ENCODE data around the gene PNMA8A. TPM values are rescaled to one million over a fixed set of nuclear protein-coding genes. Genes with fewer than 3 reads are reported as not detected.

Gene PNMA8A
- total and polyA plus RNA-seq, 2 of the 13 experiments (the other 11 are each of a cell fraction or from before 2014, with no cell fraction given): 0.13 to 0.51 TPM

DNA sequence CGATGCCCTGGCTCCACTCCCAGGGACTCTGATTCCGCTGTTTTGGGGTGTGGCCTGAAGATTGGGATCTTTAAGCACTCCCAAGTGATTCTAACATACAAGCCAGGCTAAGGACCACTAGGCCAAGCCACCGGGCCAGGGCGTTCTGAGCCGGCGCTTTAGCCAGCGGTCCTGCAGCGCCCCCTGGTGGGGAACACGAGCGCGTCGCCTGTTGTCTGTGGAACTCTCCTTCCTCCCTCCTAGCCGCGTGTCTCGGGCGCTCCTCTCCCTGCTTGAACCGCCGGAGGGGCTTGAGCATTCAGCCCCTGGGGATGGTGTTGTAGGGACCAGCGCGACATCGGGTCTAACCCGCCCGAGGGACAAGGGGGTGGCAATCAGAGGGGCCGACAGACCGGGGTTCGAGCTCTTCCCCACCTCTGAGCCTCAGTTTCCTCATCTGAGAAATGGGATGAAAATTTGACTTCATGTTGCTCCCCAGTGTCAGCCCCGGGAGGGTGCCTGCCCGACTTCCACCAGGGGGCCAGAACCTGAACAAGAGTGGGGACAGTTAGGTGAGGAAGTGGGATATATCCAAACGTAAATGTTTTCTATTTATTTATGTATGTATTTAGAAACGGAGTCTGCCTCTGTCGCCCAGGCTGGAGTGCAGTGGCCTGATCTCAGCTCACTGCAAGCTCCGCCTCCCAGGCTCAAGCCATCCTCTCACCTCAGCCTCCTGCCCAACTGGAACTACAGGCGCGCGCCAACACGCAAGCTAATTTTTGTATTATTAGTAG, 42.3 kb upstream of the PNMA8A start (continued):
- TF ChIP-seq, protein P1, sequence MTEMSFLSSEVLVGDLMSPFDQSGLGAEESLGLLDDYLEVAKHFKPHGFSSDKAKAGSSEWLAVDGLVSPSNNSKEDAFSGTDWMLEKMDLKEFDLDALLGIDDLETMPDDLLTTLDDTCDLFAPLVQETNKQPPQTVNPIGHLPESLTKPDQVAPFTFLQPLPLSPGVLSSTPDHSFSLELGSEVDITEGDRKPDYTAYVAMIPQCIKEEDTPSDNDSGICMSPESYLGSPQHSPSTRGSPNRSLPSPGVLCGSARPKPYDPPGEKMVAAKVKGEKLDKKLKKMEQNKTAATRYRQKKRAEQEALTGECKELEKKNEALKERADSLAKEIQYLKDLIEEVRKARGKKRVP (CRISPR knock-in tag; IDR thresholded peaks at IDR 0.05): no peak
- TF ChIP-seq, protein P2, sequence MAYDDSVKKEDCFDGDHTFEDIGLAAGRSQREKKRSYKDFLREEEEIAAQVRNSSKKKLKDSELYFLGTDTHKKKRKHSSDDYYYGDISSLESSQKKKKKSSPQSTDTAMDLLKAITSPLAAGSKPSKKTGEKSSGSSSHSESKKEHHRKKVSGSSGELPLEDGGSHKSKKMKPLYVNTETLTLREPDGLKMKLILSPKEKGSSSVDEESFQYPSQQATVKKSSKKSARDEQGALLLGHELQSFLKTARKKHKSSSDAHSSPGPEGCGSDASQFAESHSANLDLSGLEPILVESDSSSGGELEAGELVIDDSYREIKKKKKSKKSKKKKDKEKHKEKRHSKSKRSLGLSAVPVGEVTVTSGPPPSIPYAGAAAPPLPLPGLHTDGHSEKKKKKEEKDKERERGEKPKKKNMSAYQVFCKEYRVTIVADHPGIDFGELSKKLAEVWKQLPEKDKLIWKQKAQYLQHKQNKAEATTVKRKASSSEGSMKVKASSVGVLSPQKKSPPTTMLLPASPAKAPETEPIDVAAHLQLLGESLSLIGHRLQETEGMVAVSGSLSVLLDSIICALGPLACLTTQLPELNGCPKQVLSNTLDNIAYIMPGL (CRISPR knock-in tag; IDR thresholded peaks at IDR 0.05; ENCODE audit: borderline replicate concordance in 1 of 2, low read depth in 1 of 2): 0 out of 4 replicates have a peak, but pooled peaks have one; percentile 46 to 54
- TF ChIP-seq ZNF230 (CRISPR knock-in tag; IDR thresholded peaks at IDR 0.05): 0 out of 2 replicates have a peak, but pooled peaks have one; percentile 32
- TF ChIP-seq GTF2F1 (IDR thresholded peaks at IDR 0.05; ENCODE audit: low read length): no peak
- no peak for TF ChIP-seq RARA (CRISPR knock-in tag; IDR thresholded peaks at IDR 0.05)
- no peak for TF ChIP-seq ZNF564 (CRISPR knock-in tag; IDR thresholded peaks at IDR 0.05)
- peak; percentile 54 for TF ChIP-seq YY1 (IDR thresholded peaks at IDR 0.05; ENCODE audit: insufficient read depth, insufficient replicate concordance, low read depth, low read length)
- no peak for TF ChIP-seq KLF11 (CRISPR knock-in tag; IDR thresholded peaks at IDR 0.05)
- TF ChIP-seq, protein P3, sequence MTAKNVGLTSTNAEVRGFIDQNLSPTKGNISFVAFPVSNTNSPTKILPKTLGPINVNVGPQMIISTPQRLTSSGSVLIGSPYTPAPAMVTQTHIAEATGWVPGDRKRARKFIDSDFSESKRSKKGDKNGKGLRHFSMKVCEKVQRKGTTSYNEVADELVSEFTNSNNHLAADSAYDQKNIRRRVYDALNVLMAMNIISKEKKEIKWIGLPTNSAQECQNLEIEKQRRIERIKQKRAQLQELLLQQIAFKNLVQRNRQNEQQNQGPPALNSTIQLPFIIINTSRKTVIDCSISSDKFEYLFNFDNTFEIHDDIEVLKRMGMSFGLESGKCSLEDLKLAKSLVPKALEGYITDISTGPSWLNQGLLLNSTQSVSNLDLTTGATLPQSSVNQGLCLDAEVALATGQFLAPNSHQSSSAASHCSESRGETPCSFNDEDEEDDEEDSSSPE (CRISPR knock-in tag; IDR thresholded peaks at IDR 0.05): no peak
- peak; percentile 51; the same call in 1 of the 2 replicates for TF ChIP-seq ZSCAN21 (CRISPR knock-in tag; IDR thresholded peaks at IDR 0.05; ENCODE audit: borderline replicate concordance)
- TF ChIP-seq, protein P4, sequence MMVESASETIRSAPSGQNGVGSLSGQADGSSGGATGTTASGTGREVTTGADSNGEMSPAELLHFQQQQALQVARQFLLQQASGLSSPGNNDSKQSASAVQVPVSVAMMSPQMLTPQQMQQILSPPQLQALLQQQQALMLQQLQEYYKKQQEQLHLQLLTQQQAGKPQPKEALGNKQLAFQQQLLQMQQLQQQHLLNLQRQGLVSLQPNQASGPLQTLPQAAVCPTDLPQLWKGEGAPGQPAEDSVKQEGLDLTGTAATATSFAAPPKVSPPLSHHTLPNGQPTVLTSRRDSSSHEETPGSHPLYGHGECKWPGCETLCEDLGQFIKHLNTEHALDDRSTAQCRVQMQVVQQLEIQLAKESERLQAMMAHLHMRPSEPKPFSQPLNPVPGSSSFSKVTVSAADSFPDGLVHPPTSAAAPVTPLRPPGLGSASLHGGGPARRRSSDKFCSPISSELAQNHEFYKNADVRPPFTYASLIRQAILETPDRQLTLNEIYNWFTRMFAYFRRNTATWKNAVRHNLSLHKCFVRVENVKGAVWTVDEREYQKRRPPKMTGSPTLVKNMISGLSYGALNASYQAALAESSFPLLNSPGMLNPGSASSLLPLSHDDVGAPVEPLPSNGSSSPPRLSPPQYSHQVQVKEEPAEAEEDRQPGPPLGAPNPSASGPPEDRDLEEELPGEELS (CRISPR knock-in tag; IDR thresholded peaks at IDR 0.05): no peak
- no peak for TF ChIP-seq ZNF296 (CRISPR knock-in tag; conservative IDR thresholded peaks at IDR 0.05)
- TF ChIP-seq ZNF83 (CRISPR knock-in tag; IDR thresholded peaks at IDR 0.05; ENCODE audit: borderline replicate concordance): no peak
- peak; percentile 30 for TF ChIP-seq XRCC5 (optimal IDR thresholded peaks at IDR 0.05; ENCODE audit: low read length)
- peak; percentile 53; the same call in 1 of the 2 replicates for TF ChIP-seq ZFX (CRISPR knock-in tag; IDR thresholded peaks at IDR 0.05; ENCODE audit: low read depth)
- no peak for TF ChIP-seq TGIF2 (CRISPR knock-in tag; IDR thresholded peaks at IDR 0.05)
- peak; percentile 93 for TF ChIP-seq ZNF629 (CRISPR knock-in tag; conservative IDR thresholded peaks at IDR 0.05)
- no peak for TF ChIP-seq FIP1L1 (IDR thresholded peaks at IDR 0.05; ENCODE audit: borderline replicate concordance, insufficient read depth, low read depth, low read length)
- TF ChIP-seq KDM3A (CRISPR knock-in tag; IDR thresholded peaks at IDR 0.05; ENCODE audit: low read depth): no peak
- peak; percentile 63; the same call in 1 of the 2 replicates for TF ChIP-seq MTF2 (CRISPR knock-in tag; IDR thresholded peaks at IDR 0.05; ENCODE audit: borderline replicate concordance)
- 0 out of 2 replicates have a peak, but pooled peaks have one; percentile 15 for TF ChIP-seq ELF3 (CRISPR knock-in tag; IDR thresholded peaks at IDR 0.05)
- TF ChIP-seq KDM2A (CRISPR knock-in tag; IDR thresholded peaks at IDR 0.05; ENCODE audit: borderline replicate concordance, low read depth): peak; percentile 56; the same call in 1 of the 2 replicates
- TF ChIP-seq ZNF460 (CRISPR knock-in tag; IDR thresholded peaks at IDR 0.05; ENCODE audit: borderline replicate concordance): peak; percentile 60; the same call in 1 of the 2 replicates
- TF ChIP-seq ZNF160 (CRISPR knock-in tag; IDR thresholded peaks at IDR 0.05): no peak

Measured in HepG2 (cell line).